ENCODE results near the gene CPEB2. TPM values are rescaled to one million over a fixed set of nuclear protein-coding genes. Genes with fewer than 3 reads are reported as not detected.

Gene CPEB2
- 3.6 and 4.3 TPM in 2 replicates for total RNA-seq

GRCh38 chr4:15001869-15002658, at the start of gene CPEB2:
TSS of gene CPEB2 (plus strand) at chr4:15002481. CDS start at chr4:15002674, 193 bp downstream.

Data from smooth muscle cell of bladder (primary cell).